ENCODE results near the gene NINL.

NINL gene

DNA sequence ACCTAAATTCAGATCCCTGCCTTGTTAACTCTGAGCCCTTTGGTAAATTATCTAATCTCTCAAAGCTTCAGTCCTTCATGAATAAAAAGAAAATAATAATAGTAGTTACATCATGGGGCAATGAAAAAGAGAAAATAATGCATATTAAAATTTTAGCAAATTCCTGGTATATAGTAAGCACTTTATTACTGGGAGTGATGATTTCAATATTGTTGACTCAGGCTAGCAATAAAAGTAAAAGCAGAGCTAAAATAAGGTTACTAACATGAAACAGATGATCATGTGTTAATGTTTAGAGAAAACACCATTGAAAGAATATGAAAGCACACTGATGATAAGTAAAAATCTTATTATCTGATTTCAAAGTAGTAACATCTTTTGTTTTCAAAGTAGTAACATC, 164.2 kb downstream of the NINL start:
- H3K56ac ChIP-seq (ENCODE audit: low read length): no peak overlapping the region
- H3K23ac ChIP-seq (ENCODE audit: low read length): no peak overlapping the region
- H3K18ac ChIP-seq (ENCODE audit: low read length): no peak overlapping the region
- no peak overlapping the region for H2BK5ac ChIP-seq (ENCODE audit: low read length)
- peaks cover 10% of the 10 kb centered on the region for H3K36me3 ChIP-seq (ENCODE audit: control insufficient read depth, insufficient read depth, low read length)
- no peaks in the 10 kb centered on the region for H3K4me1 ChIP-seq (ENCODE audit: control insufficient read depth, low read depth, low read length)
- H4K5ac ChIP-seq (ENCODE audit: low read length): no peak overlapping the region
- H3K79me2 ChIP-seq (ENCODE audit: control insufficient read depth, insufficient read depth, low read length): no peaks in the 10 kb centered on the region
- H2BK15ac ChIP-seq (replicated peaks; ENCODE audit: low read depth): no peak overlapping the region
- H3K4ac ChIP-seq (ENCODE audit: low read depth, low read length): no peak overlapping the region
- no peak overlapping the region for H3K4me2 ChIP-seq (ENCODE audit: low read length)
- H3K27me3 ChIP-seq (ENCODE audit: insufficient read depth, low read length, poor library complexity): no peaks in the 10 kb centered on the region
- no peak overlapping the region for H3K4me3 ChIP-seq (ENCODE audit: low read length)
- H3K79me1 ChIP-seq (ENCODE audit: low read length): peaks cover 1% of the 10 kb centered on the region
- no peak overlapping the region for H2AK5ac ChIP-seq (ENCODE audit: low read length)
- no peak overlapping the region for H3K27ac ChIP-seq (ENCODE audit: low read depth, low read length)
- no peak for DNase-seq
- no peak overlapping the region for H4K8ac ChIP-seq (ENCODE audit: low read depth, low read length)
- no peak overlapping the region for H2BK120ac ChIP-seq (ENCODE audit: low read depth, low read length)
- H3K9ac ChIP-seq (ENCODE audit: low read length): no peak overlapping the region

DNA sequence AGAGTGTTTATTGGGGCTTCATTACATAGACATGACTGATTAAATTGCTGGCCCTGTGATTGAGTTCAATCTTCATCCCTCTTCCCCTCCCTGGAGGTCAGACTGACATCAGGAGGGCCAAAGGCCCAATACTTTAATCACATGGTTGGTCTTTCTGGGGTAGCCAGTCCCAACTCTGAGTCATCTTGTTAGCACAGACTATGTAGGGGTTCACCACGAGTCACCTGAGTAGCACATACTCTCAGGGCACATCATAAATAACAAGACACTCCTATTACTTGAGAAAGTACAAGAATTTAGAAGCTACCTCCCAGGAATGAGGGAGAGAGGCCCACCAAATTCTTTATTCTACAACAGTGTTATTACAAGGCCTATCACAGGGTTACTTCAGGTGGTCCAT, 166.6 kb downstream of the NINL start:
- Histone ChIP-seq H2BK15ac (replicated peaks; ENCODE audit: low read depth) (no peak overlapping the region), H3K27me3 (ENCODE audit: insufficient read depth, low read length, poor library complexity) (no peaks in the 10 kb centered on the region), H3K9ac (ENCODE audit: low read length) (no peak overlapping the region), H3K18ac (ENCODE audit: low read length) (no peak overlapping the region), H3K4me3 (ENCODE audit: low read length) (no peak overlapping the region), H4K5ac (ENCODE audit: low read length) (no peak overlapping the region), H2AK5ac (ENCODE audit: low read length) (no peak overlapping the region), H3K4me2 (ENCODE audit: low read length) (no peak overlapping the region), H3K79me1 (ENCODE audit: low read length) (peaks cover 1% of the 10 kb centered on the region), H2BK5ac (ENCODE audit: low read length) (no peak overlapping the region), H3K4me1 (ENCODE audit: control insufficient read depth, low read depth, low read length) (no peaks in the 10 kb centered on the region), H3K23ac (ENCODE audit: low read length) (no peak overlapping the region), H3K4ac (ENCODE audit: low read depth, low read length) (no peak overlapping the region), H3K56ac (ENCODE audit: low read length) (no peak overlapping the region), H4K8ac (ENCODE audit: low read depth, low read length) (no peak overlapping the region), H3K27ac (ENCODE audit: low read depth, low read length) (no peak overlapping the region), H3K79me2 (ENCODE audit: control insufficient read depth, insufficient read depth, low read length) (no peaks in the 10 kb centered on the region), H3K36me3 (ENCODE audit: control insufficient read depth, insufficient read depth, low read length) (peaks cover 10% of the 10 kb centered on the region), H2BK120ac (ENCODE audit: low read depth, low read length) (no peak overlapping the region)
- WGBS (ENCODE audit: extremely low coverage, insufficient coverage, low lambda C conversion rate): no CpG with 5 or more reads among the region's 1 CpG
- DNase-seq: no peak

DNA sequence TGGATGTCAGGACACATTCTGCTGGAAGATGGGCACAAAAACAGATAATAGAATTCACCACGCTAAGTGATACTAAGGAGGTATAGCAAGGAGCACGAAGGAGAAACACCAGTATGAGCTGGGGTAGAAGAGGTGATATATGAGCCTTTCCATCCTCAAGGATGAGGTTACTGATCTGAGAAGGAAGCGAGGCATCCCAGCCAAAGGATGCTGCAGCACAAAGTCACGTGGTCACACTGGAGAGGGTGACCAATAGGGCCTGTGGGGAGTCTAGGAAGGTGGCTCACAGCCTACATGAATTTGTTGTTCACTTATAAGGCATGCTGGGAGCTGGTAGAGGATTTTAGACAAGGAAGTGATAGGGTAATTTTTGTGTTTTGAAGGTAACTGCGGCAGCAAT, 176.4 kb downstream of the NINL start:
- Histone ChIP-seq H3K18ac (ENCODE audit: low read length) (no peak overlapping the region), H3K4me1 (ENCODE audit: control insufficient read depth, low read depth, low read length) (peaks cover 7% of the 10 kb centered on the region), H3K27ac (ENCODE audit: low read depth, low read length) (no peak overlapping the region), H3K79me2 (ENCODE audit: control insufficient read depth, insufficient read depth, low read length) (peaks cover 31% of the 10 kb centered on the region), H3K27me3 (ENCODE audit: insufficient read depth, low read length, poor library complexity) (no peaks in the 10 kb centered on the region), H4K8ac (ENCODE audit: low read depth, low read length) (no peak overlapping the region), H3K56ac (ENCODE audit: low read length) (peak overlapping the region; percentile 76), H3K4me3 (ENCODE audit: low read length) (no peak overlapping the region), H3K4me2 (ENCODE audit: low read length) (peak overlapping the region; percentile 5), H3K79me1 (ENCODE audit: low read length) (peaks cover 16% of the 10 kb centered on the region), H2BK15ac (replicated peaks; ENCODE audit: low read depth) (no peak overlapping the region), H4K5ac (ENCODE audit: low read length) (no peak overlapping the region), H2BK5ac (ENCODE audit: low read length) (no peak overlapping the region), H3K36me3 (ENCODE audit: control insufficient read depth, insufficient read depth, low read length) (peaks cover 2% of the 10 kb centered on the region), H2BK120ac (ENCODE audit: low read depth, low read length) (no peak overlapping the region), H3K4ac (ENCODE audit: low read depth, low read length) (no peak overlapping the region), H3K9ac (ENCODE audit: low read length) (peak overlapping the region; percentile 77), H3K23ac (ENCODE audit: low read length) (no peak overlapping the region), H2AK5ac (ENCODE audit: low read length) (no peak overlapping the region)
- DNase-seq: no peak
- WGBS (ENCODE audit: extremely low coverage, insufficient coverage, low lambda C conversion rate): no CpG with 5 or more reads among the region's 5 CpGs

DNA sequence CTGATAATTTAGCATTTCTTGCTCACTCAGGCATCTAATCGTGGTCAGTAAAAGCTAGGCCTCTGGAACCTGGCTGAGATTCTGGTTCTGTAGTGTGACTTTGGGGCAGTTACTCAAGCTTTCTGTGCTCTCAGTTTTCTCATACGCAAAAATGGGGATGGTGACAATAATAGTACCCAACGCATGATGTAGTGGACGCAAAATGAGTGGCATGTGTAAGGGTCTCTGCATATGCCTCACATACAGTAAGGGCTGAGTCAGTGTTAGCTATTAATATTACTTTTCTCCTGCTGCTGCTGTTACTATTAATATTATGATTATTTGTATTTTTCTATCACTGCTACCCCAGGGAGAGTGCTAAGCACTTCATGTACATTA, 177.2 kb downstream of the NINL start:
- H4K5ac ChIP-seq (ENCODE audit: low read length): peak overlapping the region; percentile 72
- no peak overlapping the region for H4K8ac ChIP-seq (ENCODE audit: low read depth, low read length)
- H3K36me3 ChIP-seq (ENCODE audit: control insufficient read depth, insufficient read depth, low read length): no peaks in the 10 kb centered on the region
- no CpG with 5 or more reads among the region's 4 CpGs for WGBS (ENCODE audit: extremely low coverage, insufficient coverage, low lambda C conversion rate)
- peak overlapping the region; percentile 99 for H3K56ac ChIP-seq (ENCODE audit: low read length)
- H2BK5ac ChIP-seq (ENCODE audit: low read length): no peak overlapping the region
- no peak overlapping the region for H2AK5ac ChIP-seq (ENCODE audit: low read length)
- peaks cover 14% of the 10 kb centered on the region for H3K79me1 ChIP-seq (ENCODE audit: low read length)
- peak overlapping the region; percentile 1 for H3K4ac ChIP-seq (ENCODE audit: low read depth, low read length)
- H3K27ac ChIP-seq (ENCODE audit: low read depth, low read length): peak overlapping the region; percentile 95
- H3K4me1 ChIP-seq (ENCODE audit: control insufficient read depth, low read depth, low read length): peaks cover 7% of the 10 kb centered on the region
- H3K23ac ChIP-seq (ENCODE audit: low read length): peak overlapping the region; percentile 81
- DNase-seq: no peak
- no peak overlapping the region for H2BK15ac ChIP-seq (replicated peaks; ENCODE audit: low read depth)
- H2BK120ac ChIP-seq (ENCODE audit: low read depth, low read length): no peak overlapping the region
- peak overlapping the region; percentile 1 for H3K18ac ChIP-seq (ENCODE audit: low read length)
- H3K4me2 ChIP-seq (ENCODE audit: low read length): peak overlapping the region; percentile 58
- no peaks in the 10 kb centered on the region for H3K27me3 ChIP-seq (ENCODE audit: insufficient read depth, low read length, poor library complexity)
- H3K9ac ChIP-seq (ENCODE audit: low read length): peak overlapping the region; percentile 77
- H3K79me2 ChIP-seq (ENCODE audit: control insufficient read depth, insufficient read depth, low read length): peaks cover 31% of the 10 kb centered on the region
- peak overlapping the region; percentile 98 for H3K4me3 ChIP-seq (ENCODE audit: low read length)

DNA sequence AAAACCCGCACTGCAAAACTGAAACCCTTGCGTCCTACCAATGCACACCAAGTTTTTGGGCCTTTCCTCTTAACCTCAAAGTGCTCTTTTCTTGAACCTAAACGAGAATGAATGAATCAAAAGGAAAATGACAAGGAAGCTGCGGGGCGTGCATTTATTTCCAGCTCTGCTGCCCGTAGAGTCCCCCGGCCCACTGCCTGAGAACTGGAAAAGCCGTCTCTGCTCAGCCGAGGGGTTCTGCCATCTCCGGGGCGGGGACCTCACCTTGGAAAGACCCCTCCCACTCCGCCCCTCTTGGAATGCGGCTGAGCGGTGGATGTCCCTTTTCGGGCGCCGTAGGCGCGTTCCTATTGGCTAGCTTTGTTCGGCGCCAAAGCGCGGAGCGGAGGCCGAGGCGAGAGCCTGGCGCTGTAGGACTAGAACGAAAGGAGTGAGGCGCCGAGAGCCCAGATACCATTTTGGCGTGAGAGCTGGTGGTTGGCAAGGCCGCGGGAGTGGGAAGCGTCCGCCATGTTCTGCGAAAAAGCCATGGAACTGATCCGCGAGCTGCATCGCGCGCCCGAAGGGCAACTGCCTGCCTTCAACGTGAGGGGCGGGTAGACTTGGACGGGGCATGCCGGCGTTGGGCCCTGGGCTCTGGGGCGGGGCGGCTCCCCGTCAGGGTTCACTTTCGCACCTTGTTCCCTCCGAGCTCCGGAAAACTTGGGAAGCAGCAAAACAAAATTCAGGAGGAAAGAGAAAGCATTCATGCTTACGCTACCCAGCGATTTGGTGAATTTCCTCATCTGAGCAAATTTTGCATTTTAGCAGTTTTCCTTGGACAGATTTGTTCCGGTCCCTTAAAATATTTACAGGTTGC, 177.8 kb downstream of the NINL start, which contains the start of gene GINS1:
Gene GINS1, plus strand, starts transcription at position 363 of the 859 bp plus-strand sequence. Its CDS starts 148 bp downstream, at position 511.
- Histone ChIP-seq H3K4me3 (ENCODE audit: low read length) (peak within 1 kb of the TSS; percentile 98), H3K4me1 (ENCODE audit: control insufficient read depth, low read depth, low read length) (peaks cover 7% of the 10 kb centered on the region), H3K79me1 (ENCODE audit: low read length) (peaks cover 14% of the 10 kb centered on the region), H3K79me2 (ENCODE audit: control insufficient read depth, insufficient read depth, low read length) (peaks cover 31% of the 10 kb centered on the region), H2BK15ac (replicated peaks; ENCODE audit: low read depth) (no peak within 1 kb of the TSS), H3K27me3 (ENCODE audit: insufficient read depth, low read length, poor library complexity) (no peaks in the 10 kb centered on the region), H4K8ac (ENCODE audit: low read depth, low read length) (peak within 1 kb of the TSS; percentile 95), H4K5ac (ENCODE audit: low read length) (peak within 1 kb of the TSS; percentile 72), H3K18ac (ENCODE audit: low read length) (peak within 1 kb of the TSS; percentile 1), H3K23ac (ENCODE audit: low read length) (peak within 1 kb of the TSS; percentile 89), H3K4me2 (ENCODE audit: low read length) (peak within 1 kb of the TSS; percentile 58), H2AK5ac (ENCODE audit: low read length) (no peak within 1 kb of the TSS), H2BK120ac (ENCODE audit: low read depth, low read length) (no peak within 1 kb of the TSS), H3K4ac (ENCODE audit: low read depth, low read length) (peak within 1 kb of the TSS; percentile 1), H3K27ac (ENCODE audit: low read depth, low read length) (peak within 1 kb of the TSS; percentile 95), H3K56ac (ENCODE audit: low read length) (peak within 1 kb of the TSS; percentile 99), H3K9ac (ENCODE audit: low read length) (peak within 1 kb of the TSS; percentile 77), H2BK5ac (ENCODE audit: low read length) (peak within 1 kb of the TSS; percentile 94), H3K36me3 (ENCODE audit: control insufficient read depth, insufficient read depth, low read length) (no peaks in the 10 kb centered on the region)
- no CpG with 5 or more reads among the region's 56 CpGs for WGBS (ENCODE audit: extremely low coverage, insufficient coverage, low lambda C conversion rate)
- DNase-seq: peak; percentile 98

Data from mesendoderm (in vitro differentiated cells).